ENCODE results near the gene FAM118B. TPM values are rescaled to one million over a fixed set of nuclear protein-coding genes. Genes with fewer than 3 reads are reported as not detected.

Gene FAM118B
- polyA plus RNA-seq, 1 experiment: 36.7 TPM

DNA sequence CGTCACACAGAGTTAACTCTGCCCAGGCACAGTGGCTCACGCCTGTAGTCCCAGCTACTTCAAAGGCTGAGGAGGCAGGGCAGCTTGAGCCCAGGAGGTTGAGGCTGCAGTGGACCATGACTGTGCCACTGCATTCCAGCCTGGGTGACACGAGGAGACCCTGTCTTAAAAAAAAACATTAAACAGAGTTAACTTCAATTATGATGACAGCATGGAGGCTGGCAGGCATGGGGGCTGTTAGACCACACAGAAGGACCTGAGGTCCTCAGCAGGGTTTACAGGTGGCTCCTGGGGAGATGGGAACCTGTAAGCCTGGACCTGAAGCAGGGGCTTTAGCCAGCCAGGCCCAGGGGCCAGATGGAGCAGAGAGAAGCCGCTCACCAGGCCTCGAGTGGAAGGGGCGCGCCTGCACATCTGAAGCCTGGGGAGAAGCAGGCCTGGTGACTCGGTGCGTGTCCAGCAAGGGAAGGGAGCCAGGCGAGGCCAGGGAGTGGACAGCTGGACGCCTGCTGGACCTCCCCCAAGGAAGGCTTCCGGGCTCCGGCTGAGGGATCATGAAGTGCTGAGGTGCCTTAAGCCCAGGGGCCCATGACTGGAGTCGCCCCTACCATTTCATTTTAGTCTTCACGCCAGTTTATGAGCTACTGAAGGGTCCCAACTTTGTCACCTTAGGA, 25.4 kb upstream of the FAM118B start:
- ChIA-PET POLR2A (interaction anchor here (0.5 kb wide), 1 partner anchor 16 kb away, joined by 3 read pairs; no protein-coding TSS in a partner anchor), CTCF (interaction anchor here (1.5 kb wide), 1 partner anchor 244 kb away, joined by 3 read pairs; no protein-coding TSS in a partner anchor)
- H3K27me3 ChIP-seq (ENCODE audit: control insufficient read depth, insufficient read depth, low read length): no peaks in the 10 kb centered on the region
- TF ChIP-seq, protein P1, sequence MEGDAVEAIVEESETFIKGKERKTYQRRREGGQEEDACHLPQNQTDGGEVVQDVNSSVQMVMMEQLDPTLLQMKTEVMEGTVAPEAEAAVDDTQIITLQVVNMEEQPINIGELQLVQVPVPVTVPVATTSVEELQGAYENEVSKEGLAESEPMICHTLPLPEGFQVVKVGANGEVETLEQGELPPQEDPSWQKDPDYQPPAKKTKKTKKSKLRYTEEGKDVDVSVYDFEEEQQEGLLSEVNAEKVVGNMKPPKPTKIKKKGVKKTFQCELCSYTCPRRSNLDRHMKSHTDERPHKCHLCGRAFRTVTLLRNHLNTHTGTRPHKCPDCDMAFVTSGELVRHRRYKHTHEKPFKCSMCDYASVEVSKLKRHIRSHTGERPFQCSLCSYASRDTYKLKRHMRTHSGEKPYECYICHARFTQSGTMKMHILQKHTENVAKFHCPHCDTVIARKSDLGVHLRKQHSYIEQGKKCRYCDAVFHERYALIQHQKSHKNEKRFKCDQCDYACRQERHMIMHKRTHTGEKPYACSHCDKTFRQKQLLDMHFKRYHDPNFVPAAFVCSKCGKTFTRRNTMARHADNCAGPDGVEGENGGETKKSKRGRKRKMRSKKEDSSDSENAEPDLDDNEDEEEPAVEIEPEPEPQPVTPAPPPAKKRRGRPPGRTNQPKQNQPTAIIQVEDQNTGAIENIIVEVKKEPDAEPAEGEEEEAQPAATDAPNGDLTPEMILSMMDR (IDR thresholded peaks at IDR 0.05; ENCODE audit: low read depth, low read length): no peak
- H3K9me3 ChIP-seq (ENCODE audit: control insufficient read depth, insufficient read depth, low read length): no peaks in the 10 kb centered on the region
- DNase-seq (ENCODE audit: low read depth, low spot score): no peak
- H3K4me3 ChIP-seq (ENCODE audit: low read depth, low read length): no peak overlapping the region
- no peak overlapping the region for H3K27ac ChIP-seq (ENCODE audit: low read depth, low read length)

DNA sequence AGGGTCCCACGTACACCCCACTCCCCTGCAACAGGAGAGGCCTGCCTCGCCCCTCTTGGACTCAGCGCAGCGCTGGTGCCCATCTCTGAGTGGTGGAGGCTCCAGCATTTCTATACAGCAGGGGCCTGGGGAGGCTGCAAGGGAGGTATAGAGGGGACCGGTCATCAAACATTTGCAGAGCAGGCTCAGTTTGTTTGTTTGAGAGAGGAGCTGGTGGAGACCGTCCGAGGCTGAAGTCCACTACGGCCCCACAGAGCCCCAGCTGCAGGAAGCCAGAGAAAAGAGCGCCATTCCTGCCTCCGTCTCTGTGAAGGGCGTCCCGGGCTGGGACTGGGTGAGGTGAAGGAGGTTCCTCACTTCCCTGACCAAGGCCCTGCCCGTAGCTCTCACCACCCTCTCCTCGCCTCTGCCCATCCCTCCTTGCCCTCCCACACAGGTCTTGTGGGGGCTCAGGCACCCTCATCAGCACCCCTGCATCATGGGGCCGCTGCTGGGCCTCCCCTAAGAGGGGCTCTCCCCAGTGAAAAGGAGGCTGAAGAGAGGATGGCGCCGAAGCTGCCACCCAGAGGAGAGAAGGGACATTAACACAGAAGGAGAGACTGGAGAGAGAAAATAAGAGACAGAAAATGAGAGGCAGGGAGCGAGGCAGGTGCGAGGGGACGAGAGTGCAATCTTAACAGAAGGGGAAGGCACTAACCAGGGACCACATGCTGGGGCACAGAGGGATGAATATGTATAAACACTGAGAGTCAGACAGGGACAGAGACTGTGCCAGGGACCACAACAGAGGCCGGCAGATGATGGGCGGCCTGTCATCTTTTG, 24.7 kb upstream of the FAM118B start:
- H3K4me3 ChIP-seq (ENCODE audit: low read depth, low read length): no peak overlapping the region
- no peak overlapping the region for H3K27ac ChIP-seq (ENCODE audit: low read depth, low read length)
- DNase-seq (ENCODE audit: low read depth, low spot score): no peak
- ChIA-PET POLR2A (interaction anchor here (0.5 to 0.7 kb wide), 2 partner anchors 16 to 105 kb away, joined by 3 read pairs; no protein-coding TSS in a partner anchor), CTCF (interaction anchor here (0.6 to 1.4 kb wide), 2 partner anchors 202 to 246 kb away, joined by 3 to 4 read pairs; no protein-coding TSS in a partner anchor)
- no peaks in the 10 kb centered on the region for H3K27me3 ChIP-seq (ENCODE audit: control insufficient read depth, insufficient read depth, low read length)
- no peaks in the 10 kb centered on the region for H3K9me3 ChIP-seq (ENCODE audit: control insufficient read depth, insufficient read depth, low read length)
- TF ChIP-seq, protein P1 (IDR thresholded peaks at IDR 0.05; ENCODE audit: low read depth, low read length): peak; percentile 31

DNA sequence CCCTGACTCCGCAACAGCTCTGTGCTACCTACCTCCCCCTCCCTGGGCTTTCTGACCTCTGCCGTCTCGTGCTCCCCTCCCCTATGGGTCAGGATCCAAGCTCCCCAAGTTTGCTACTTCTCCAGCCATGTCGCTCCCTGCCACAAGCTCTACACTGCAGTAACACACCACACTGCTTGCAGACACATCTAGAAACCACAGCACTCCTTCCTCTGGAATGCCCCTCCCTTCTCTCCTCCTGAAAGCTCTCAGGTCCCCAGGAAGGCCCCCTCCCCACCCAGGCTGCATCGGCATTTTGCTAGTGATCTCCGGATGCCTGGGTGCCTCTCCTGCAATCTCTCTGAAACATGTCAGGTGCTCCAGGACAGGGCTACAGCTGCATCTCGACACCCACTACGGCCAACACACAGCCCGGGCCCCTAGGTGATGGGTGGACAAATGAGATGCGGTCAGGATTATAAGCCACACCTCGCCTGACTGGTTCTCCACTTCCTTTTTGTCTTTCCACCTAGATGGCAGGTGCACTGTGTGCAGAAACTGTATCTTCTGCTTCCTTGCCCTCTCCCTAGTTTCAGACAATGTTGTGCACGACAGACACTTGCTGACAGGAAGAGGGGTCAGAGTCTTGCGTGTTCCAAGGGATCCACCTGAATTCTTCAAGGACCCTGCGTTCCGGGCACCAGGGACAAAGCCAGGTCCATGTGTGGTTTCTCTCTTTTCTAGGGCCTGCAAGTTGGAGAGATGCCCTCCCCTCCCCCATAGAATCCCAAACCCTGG, 23.1 kb upstream of the FAM118B start:
- Histone ChIP-seq H3K4me3 (ENCODE audit: low read depth, low read length) (no peak overlapping the region), H3K9me3 (ENCODE audit: control insufficient read depth, insufficient read depth, low read length) (no peaks in the 10 kb centered on the region; the same call in 1 of the 2 replicates), H3K27ac (ENCODE audit: low read depth, low read length) (no peak overlapping the region), H3K27me3 (ENCODE audit: control insufficient read depth, insufficient read depth, low read length) (no peaks in the 10 kb centered on the region)
- POLR2A ChIA-PET: no interaction called here
- DNase-seq (ENCODE audit: low read depth, low spot score): no peak
- CTCF ChIA-PET: no interaction called here
- TF ChIP-seq, protein P1 (IDR thresholded peaks at IDR 0.05; ENCODE audit: low read depth, low read length): no peak

DNA sequence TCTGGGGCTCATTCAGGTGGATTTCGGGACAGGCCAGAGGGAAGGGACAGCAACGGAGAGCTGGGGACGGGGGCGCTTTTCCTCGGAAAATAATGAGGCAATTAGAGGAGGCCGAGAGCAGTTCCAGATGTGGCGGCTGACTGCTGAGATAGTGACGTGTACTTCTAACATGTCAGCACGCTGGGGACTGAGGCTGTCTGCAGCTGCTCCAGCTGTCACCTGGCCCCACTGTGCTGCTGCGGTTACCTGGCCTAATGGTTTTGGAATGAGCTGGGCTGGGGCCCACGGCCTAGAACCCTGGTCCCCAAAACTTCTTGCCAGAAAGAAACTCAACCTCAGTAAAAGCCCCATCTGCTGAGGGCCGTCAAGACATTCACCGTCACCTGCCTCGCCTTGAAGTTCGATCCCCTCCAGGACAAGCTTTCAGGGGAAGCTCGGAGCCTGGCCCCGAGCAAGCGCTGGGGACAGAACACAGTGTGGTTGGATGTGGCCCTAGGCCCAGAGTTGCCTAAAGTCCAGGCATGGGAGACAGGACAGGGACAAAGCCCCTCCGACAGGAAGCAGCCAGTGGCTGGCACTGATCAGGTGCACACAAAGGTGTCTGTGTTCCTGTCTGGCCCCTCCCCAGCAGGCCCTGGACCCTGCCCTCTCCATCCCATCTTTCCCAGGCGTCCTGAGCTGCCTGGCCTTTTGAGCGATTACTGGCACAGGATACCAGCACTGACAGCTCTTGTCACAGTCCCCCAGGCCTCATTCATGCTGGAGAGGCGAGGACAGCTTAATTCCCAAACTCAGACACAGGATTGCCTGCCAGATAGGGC, 22.3 kb upstream of the FAM118B start:
- CTCF ChIA-PET: interaction anchor here (1.3 to 7.7 kb wide), 2 partner anchors 247 to 266 kb away, joined by 4 to 166 read pairs; no protein-coding TSS in a partner anchor
- H3K27ac ChIP-seq (ENCODE audit: low read depth, low read length): no peak overlapping the region
- no peaks in the 10 kb centered on the region for H3K27me3 ChIP-seq (ENCODE audit: control insufficient read depth, insufficient read depth, low read length)
- TF ChIP-seq, protein P1 (IDR thresholded peaks at IDR 0.05; ENCODE audit: low read depth, low read length): no peak
- POLR2A ChIA-PET: no interaction called here
- no peaks in the 10 kb centered on the region; the same call in 1 of the 2 replicates for H3K9me3 ChIP-seq (ENCODE audit: control insufficient read depth, insufficient read depth, low read length)
- no peak for DNase-seq (ENCODE audit: low read depth, low spot score)
- no peak overlapping the region for H3K4me3 ChIP-seq (ENCODE audit: low read depth, low read length)

Measured in AG04450 (cell line).